Breast epithelium (tissue), 3 donors: ENCODE results near the gene HNRNPUL1.

ENCODE experiments used
- POLR2AphosphoS5 ChIP-seq, 3 donors: sonication (generic); formaldehyde crosslinking; IDR thresholded peaks; one replicate each; pipeline ENCODE4 v1.6.1; 2017; ENCODE audit warnings: antibody characterized with exemption in 3 of 3
- TF ChIP-seq, protein P1 (sequence below), 3 donors: fragments of 450-650 bp; IDR thresholded peaks; one replicate each; pipeline ENCODE4 v1.5.1; 2016 to 2017; ENCODE audit warnings: antibody characterized with exemption in 3 of 3, mild to moderate bottlenecking in 3 of 3, moderate library complexity in 3 of 3

DNA sequence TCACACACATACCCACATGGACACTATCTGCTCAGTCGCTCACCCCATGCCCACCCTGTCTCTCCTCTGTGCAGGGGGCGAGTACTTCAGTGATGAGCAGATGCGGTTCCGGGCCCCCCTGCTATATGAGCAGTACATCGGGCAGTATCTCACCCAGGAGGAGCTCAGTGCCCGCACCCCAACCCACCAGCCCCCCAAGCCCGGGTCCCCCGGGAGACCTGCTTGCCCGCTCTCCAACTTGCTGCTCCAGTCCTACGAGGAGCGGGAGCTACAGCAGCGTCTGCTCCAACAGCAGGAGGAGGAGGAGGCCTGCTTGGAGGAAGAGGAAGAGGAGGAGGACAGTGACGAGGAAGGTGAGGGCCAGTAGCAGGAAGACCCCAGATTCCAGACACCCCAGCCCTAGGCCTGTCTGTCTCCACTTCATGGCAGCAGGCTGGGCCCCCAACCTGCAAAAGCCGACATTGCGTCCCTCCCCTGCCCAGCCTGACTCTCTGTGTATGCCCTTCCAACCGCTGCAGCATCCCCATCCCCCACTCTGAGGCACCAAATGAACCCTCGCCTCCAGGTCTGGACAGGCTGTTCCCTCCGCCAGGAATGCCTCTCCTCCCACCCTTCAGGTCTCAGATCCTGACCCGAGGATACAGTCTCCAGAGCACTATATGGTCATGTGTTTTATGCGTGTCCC lies 55.5 kb downstream of the HNRNPUL1 start:
- TF ChIP-seq POLR2AphosphoS5 (IDR thresholded peaks at IDR 0.05), result no peak
- TF ChIP-seq, protein P1, sequence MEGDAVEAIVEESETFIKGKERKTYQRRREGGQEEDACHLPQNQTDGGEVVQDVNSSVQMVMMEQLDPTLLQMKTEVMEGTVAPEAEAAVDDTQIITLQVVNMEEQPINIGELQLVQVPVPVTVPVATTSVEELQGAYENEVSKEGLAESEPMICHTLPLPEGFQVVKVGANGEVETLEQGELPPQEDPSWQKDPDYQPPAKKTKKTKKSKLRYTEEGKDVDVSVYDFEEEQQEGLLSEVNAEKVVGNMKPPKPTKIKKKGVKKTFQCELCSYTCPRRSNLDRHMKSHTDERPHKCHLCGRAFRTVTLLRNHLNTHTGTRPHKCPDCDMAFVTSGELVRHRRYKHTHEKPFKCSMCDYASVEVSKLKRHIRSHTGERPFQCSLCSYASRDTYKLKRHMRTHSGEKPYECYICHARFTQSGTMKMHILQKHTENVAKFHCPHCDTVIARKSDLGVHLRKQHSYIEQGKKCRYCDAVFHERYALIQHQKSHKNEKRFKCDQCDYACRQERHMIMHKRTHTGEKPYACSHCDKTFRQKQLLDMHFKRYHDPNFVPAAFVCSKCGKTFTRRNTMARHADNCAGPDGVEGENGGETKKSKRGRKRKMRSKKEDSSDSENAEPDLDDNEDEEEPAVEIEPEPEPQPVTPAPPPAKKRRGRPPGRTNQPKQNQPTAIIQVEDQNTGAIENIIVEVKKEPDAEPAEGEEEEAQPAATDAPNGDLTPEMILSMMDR (IDR thresholded peaks at IDR 0.05), result no peak
